Right lobe of liver (tissue), 6 donors: ENCODE results near the gene E2F2. TPM values are rescaled to one million over a fixed set of nuclear protein-coding genes. Genes with fewer than 3 reads are reported as not detected.

Experiments used
- ATAC-seq, 4 donors: fragments of 200-7000 bp; cut with Tn5 transposase; one replicate each; pipeline ENCODE4 v1.9.1; 2020; ENCODE audit warnings: mild to moderate bottlenecking in 4 of 4, moderate library complexity in 4 of 4
- DNase-seq, 3 donors: peaks; one replicate each; pipeline ENCODE4 v3.0.0-alpha.2; 2020
- H3K27ac ChIP-seq, 3 donors: fragments of 200-600 bp; one replicate each; pipeline ENCODE4 v1.8.0; 2022
- H3K27me3 ChIP-seq, 2 donors: fragments of 200-600 bp; one replicate each; pipeline ENCODE4 v1.8.0; 2022
- H3K36me3 ChIP-seq, 4 donors: fragments of 200-600 bp; sonication (generic) in 1 of 4; one replicate each; pipeline versions ENCODE4 v1.5.1 to v1.8.0; 2017 to 2022; ENCODE audit warnings: control low read depth in 1 of 4
- H3K4me1 ChIP-seq, 4 donors: fragments of 200-600 bp; sonication (generic) in 1 of 4; one replicate each; pipeline versions ENCODE4 v1.5.1 to v1.8.0; 2017 to 2022; ENCODE audit warnings: control low read depth in 1 of 4
- H3K4me3 ChIP-seq, 3 donors: fragments of 200-600 bp; one replicate each; pipeline ENCODE4 v1.8.0; 2022
- H3K9me3 ChIP-seq, 4 donors: fragments of 200-600 bp; sonication (generic) in 1 of 4; one replicate each; pipeline versions ENCODE4 v1.5.1 to v1.8.0; 2017 to 2022; ENCODE audit warnings: control low read depth in 1 of 4
- POLR2A ChIP-seq: fragments of 450-650 bp; IDR thresholded peaks from one replicate; pipeline ENCODE4 v1.6.1; 2017; ENCODE audit warnings: antibody characterized with exemption, mild to moderate bottlenecking
- WGBS: methylation state at CpG from one replicate; pipeline ENCODE4 v1.1.6; 2018; ENCODE audit warnings: low coverage, low lambda C conversion rate; ENCODE audit not compliant: insufficient coverage; ENCODE audit errors: missing lambda C conversion rate; 5-methylcytosine and 5-hydroxymethylcytosine counted together
- intact Hi-C, 2 donors: fragments of 100-400 bp; cut with DNase I; formaldehyde crosslinking; loops; one replicate each; pipeline versions ENCODE4 v1.11.2 to v1.14.1; 2022
- total RNA-seq, 6 experiments: library from RNA; depleted of rRNA in 2 of 6; stranded (reverse); fragments of >200 nt in 2 of 6; fragmentation: NEBNext Ultra II Directional in 3 of 6; extraction: Animal tissue kit (Norgen Biotek cat#: 25700) in 3 of 6; gene quantifications; one replicate each; pipeline versions ENCODE4 v1.1.0 to v1.2.4, GENCODE V29; 2016 to 2023
- TF ChIP-seq, protein P1 (sequence below), 4 donors: fragments of 200-600 bp in 3 of 4; fragments of 450-650 bp in 1 of 4; IDR thresholded peaks; one replicate each; pipeline versions ENCODE4 v1.5.1 to v1.8.0; 2016 to 2022; ENCODE audit warnings: antibody characterized with exemption in 4 of 4, mild to moderate bottlenecking in 2 of 4
- donor health status: DM: no; HTN: yes; CAD: no.
- donor health status: DM: no; HTN: no; CAD: no.
- donor health status: DM: no; HTN: no; CAD: no.
- donor health status: DM: no; HTN: yes; CAD: no.
- donor health status: DM: no; HTN: yes; CAD: no.

The E2F2 gene
- total RNA-seq, 6 experiments from 2014 or later = 0.18 to 1.2 (median 0.70) TPM

DNA sequence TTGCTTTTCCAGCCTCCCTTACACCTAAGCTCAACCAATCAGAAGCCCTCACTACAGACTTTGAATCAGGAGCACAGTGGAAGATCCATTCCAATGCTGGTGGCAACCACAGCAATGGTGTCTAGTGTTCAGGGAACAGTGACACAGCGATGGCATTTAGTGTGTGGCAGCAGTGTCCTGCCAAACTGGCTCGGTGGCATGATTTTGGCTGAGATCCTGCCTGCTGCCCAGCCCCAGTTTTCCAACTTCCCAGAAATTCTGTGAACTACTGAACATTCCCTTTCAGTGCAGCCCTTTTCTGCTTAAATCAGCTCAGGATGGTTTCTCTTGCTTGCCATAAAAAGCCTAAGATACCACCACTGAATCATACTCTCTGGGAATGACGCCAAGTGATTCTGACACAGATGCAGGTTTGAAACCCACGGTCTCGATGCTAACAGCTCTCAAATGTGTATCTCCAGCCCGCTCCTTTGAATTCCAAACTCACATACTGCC, 55.9 kb downstream of the E2F2 start:
- Histone ChIP-seq H3K36me3 (no peaks in the 10 kb centered on the region), H3K4me3 (no peak overlapping the region), H3K27me3 (no peaks in the 10 kb centered on the region), H3K4me1 (peaks cover 0 to 87% (median 41%) of the 10 kb centered on the region in 4 donors), H3K27ac (peak overlapping the region in 2 of 3 donors; percentile 9 to 89), H3K9me3 (no peaks in the 10 kb centered on the region)
- 48% methylated on average over 6 of the region's 6 CpGs for WGBS
- no peak for TF ChIP-seq POLR2A
- peak in 2 of 3 donors; percentile 66 to 68 for DNase-seq
- intact Hi-C loops = no loop called here
- peak in 3 of 4 donors; percentile 8 to 19 (median 10) for ATAC-seq

DNA sequence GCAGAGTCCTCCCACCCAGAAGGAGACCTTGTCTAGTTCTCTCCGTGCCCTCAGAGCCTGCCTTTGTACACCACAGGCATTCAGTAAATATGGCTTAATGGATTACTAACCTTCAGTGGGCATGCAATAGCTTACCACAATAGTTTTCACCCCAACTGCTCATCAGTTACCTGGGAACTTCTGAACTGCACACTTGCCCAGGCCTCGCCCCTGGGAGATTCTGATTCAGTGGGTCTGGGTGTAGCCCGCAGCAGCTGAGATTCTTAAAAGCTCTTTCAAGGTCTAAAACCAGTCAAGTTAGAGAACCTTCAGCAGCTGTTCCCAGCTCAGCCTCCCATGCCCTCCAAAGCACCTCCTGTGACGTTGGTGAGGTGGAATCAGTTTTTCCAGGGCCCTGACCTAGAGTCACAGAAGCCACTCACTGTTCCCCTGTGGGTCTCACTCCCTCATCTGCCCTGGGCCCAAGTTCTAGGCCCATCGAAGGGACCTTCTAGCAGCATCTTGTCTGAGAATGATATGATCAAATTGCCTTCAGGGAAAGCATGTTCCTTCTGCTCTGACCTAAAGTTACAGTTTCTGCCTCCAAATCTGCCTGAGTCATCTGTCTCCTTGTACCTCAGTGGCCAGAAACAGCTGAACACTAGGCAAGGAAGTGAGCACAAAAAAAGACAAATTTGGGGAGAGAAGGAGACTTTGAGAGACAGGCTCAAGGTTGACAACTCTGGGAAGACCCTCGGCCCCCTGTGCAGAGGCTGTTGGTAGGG, 57.8 kb downstream of the E2F2 start:
- H3K9me3 ChIP-seq = no peaks in the 10 kb centered on the region
- TF ChIP-seq POLR2A = no peak
- TF ChIP-seq, protein P1, sequence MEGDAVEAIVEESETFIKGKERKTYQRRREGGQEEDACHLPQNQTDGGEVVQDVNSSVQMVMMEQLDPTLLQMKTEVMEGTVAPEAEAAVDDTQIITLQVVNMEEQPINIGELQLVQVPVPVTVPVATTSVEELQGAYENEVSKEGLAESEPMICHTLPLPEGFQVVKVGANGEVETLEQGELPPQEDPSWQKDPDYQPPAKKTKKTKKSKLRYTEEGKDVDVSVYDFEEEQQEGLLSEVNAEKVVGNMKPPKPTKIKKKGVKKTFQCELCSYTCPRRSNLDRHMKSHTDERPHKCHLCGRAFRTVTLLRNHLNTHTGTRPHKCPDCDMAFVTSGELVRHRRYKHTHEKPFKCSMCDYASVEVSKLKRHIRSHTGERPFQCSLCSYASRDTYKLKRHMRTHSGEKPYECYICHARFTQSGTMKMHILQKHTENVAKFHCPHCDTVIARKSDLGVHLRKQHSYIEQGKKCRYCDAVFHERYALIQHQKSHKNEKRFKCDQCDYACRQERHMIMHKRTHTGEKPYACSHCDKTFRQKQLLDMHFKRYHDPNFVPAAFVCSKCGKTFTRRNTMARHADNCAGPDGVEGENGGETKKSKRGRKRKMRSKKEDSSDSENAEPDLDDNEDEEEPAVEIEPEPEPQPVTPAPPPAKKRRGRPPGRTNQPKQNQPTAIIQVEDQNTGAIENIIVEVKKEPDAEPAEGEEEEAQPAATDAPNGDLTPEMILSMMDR (IDR thresholded peaks at IDR 0.05) = no peak
- DNase-seq (no peak), ATAC-seq (peak; percentile 7 to 43 (median 14))
- WGBS = 25% methylated on average over 1 of the region's 6 CpGs
- intact Hi-C loops = no loop called here
- no peaks in the 10 kb centered on the region for H3K27me3 ChIP-seq
- peaks cover 0 to 68% (median 34%) of the 10 kb centered on the region in 4 donors for H3K4me1 ChIP-seq
- no peaks in the 10 kb centered on the region for H3K36me3 ChIP-seq
- H3K27ac ChIP-seq = peak overlapping the region; percentile 72 to 89 (median 72)
- no peak overlapping the region for H3K4me3 ChIP-seq

DNA sequence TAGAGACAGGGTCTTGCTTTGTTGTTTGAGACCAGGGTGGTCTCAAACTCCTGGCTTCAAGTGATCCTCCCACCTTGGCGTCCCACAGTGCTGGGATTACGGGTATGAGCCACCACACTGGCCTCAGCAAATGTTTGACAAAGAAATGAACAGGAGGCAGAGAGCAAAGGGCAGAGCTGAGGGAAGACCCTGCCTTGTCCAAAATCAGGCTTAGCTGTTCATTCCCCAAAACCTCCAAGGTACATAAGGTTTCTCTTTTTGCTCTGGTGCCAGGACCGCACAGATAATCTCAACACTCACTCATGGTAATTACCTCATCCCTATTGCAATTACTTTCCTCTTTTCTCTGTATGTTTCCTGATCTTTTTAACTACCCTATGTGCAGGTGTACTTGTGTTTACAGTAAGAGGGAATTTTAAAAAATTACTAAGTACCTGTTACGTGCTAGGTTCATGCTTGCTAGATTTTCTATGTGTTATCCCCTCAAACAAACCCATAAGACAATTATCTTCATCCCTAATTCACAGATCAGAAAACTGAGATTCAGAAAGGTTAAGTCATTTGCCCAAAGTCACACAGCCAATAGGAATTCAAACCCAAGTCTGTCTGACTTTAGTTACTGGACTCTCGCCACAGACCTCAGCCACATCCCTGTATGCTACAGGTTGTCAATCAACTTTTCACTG, 58.5 kb downstream of the E2F2 start:
- peak overlapping the region; percentile 72 to 89 (median 72) for H3K27ac ChIP-seq
- H3K36me3 ChIP-seq = no peaks in the 10 kb centered on the region
- DNase-seq (no peak), ATAC-seq (peak; percentile 56 to 72 (median 66))
- no peaks in the 10 kb centered on the region for H3K27me3 ChIP-seq
- peaks cover 0 to 61% (median 31%) of the 10 kb centered on the region in 4 donors for H3K4me1 ChIP-seq
- intact Hi-C loops = no loop called here
- no peaks in the 10 kb centered on the region for H3K9me3 ChIP-seq
- H3K4me3 ChIP-seq = no peak overlapping the region
- no peak for TF ChIP-seq POLR2A
- TF ChIP-seq, protein P1 (IDR thresholded peaks at IDR 0.05) = no peak
- 37% methylated on average over 4 of the region's 5 CpGs for WGBS

DNA sequence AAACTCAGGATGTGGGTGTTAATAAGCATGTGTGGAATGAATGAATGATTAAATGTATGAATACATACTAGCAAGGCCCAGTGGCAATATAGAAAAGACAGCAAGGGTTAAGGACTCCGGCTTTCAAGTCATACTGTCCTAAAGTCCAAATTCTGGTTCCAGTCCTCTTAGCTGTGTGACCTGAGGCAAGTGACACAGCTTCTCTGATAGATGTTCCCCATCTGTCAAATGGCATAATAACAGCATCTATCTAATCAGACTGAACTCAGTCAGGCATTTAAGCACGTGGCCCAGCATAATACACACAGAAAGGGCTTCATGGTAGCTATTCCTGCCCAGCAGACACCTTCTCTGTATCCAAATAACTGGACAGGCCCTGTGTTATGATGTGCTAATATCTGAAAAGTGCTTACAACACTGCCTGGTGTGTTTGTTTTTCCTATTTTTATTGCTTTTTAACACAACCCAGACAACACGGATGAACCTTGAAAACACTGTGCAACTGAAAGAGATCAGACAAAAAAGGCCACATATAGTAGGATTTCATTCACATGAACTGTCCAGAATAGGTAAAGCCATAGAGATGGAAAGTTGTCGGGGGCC, 59.5 kb downstream of the E2F2 start:
- H3K27me3 ChIP-seq = no peaks in the 10 kb centered on the region
- 43% methylated on average over 4 of the region's 4 CpGs for WGBS
- no peaks in the 10 kb centered on the region for H3K36me3 ChIP-seq
- TF ChIP-seq, protein P1 (IDR thresholded peaks at IDR 0.05) = no peak
- no peak for TF ChIP-seq POLR2A
- no peak overlapping the region for H3K4me3 ChIP-seq
- peaks cover 0 to 59% (median 29%) of the 10 kb centered on the region in 4 donors for H3K4me1 ChIP-seq
- ATAC-seq = peak; percentile 43 to 48 (median 45)
- H3K27ac ChIP-seq = peak overlapping the region; percentile 72 to 89 (median 72)
- intact Hi-C loops = no loop called here
- DNase-seq = no peak
- H3K9me3 ChIP-seq = no peaks in the 10 kb centered on the region
